Astrocyte (in vitro differentiated cells and primary cell): ENCODE data around the gene TNKS1BP1. TPM values are rescaled to one million over a fixed set of nuclear protein-coding genes. Genes with fewer than 3 reads are reported as not detected.
A peak's percentile ranks its signal among the peaks of the same experiment; 100 is the strongest.
"Not testable (repeated sequence)": the region's sequence is repeated elsewhere in the genome, so short reads cannot be mapped to it uniquely, and the experiment has no call there.

Experiments used
- DNase-seq: peaks from one replicate; pipeline ENCODE4 v3.0.0-alpha.2; 2010; ENCODE audit warnings: low read depth
- FAIRE-seq: peaks from 2 replicates; lab custom pipeline; 2011; peaks lifted over from hg19 to GRCh38; lab: Jason Lieb, UNC
- H2AFZ ChIP-seq: 2 replicates; pipeline ENCODE4 v1.6.0; 2012; ENCODE audit warnings: low read depth, low read length, inconsistent platforms
- H3K27ac ChIP-seq: 2 replicates; pipeline ENCODE4 v1.5.1; 2011; ENCODE audit warnings: low read depth, low read length, inconsistent platforms
- H3K27me3 ChIP-seq: 2 replicates; pipeline ENCODE4 v1.6.0; 2011; ENCODE audit warnings: low read length, inconsistent platforms; ENCODE audit not compliant: insufficient read depth
- H3K36me3 ChIP-seq: 2 replicates; pipeline ENCODE4 v1.5.1; 2011; ENCODE audit warnings: low read length, inconsistent platforms; ENCODE audit not compliant: insufficient read depth
- H3K4me1 ChIP-seq: 2 replicates; pipeline ENCODE4 v1.5.1; 2011; ENCODE audit warnings: low read length, inconsistent platforms; ENCODE audit not compliant: insufficient read depth
- H3K4me2 ChIP-seq: 2 replicates; pipeline ENCODE4 v1.6.0; 2012; ENCODE audit warnings: low read length, inconsistent platforms
- H3K4me3 ChIP-seq: 2 replicates; pipeline ENCODE4 v1.5.1; 2011; ENCODE audit warnings: low read depth, mild to moderate bottlenecking, low read length, inconsistent platforms; ENCODE audit not compliant: insufficient read depth
- H3K79me2 ChIP-seq: 2 replicates; pipeline ENCODE4 v1.6.0; 2012; ENCODE audit warnings: mild to moderate bottlenecking, low read length, inconsistent platforms; ENCODE audit not compliant: insufficient read depth
- H3K9ac ChIP-seq: 2 replicates; pipeline ENCODE4 v1.6.0; 2012; ENCODE audit warnings: mild to moderate bottlenecking, low read length, inconsistent platforms
- H3K9me3 ChIP-seq: 2 replicates; pipeline ENCODE4 v1.5.1; 2012; ENCODE audit warnings: low read depth, mild to moderate bottlenecking, low read length, inconsistent platforms; ENCODE audit not compliant: insufficient read depth
- H4K20me1 ChIP-seq: 2 replicates; pipeline ENCODE4 v1.6.0; 2012; ENCODE audit warnings: low read length, inconsistent platforms; ENCODE audit not compliant: insufficient read depth
- H3K27ac Mint-ChIP-seq: one replicate; pipeline ENCODE4 v1.8.0; 2021; ENCODE audit warnings: mild to moderate bottlenecking, mixed read lengths; ENCODE audit not compliant: unreplicated experiment
- H3K27me3 Mint-ChIP-seq: one replicate; pipeline ENCODE4 v1.8.0; 2021; ENCODE audit warnings: low read depth, mixed read lengths; ENCODE audit not compliant: unreplicated experiment
- H3K36me3 Mint-ChIP-seq: one replicate; pipeline ENCODE4 v1.8.0; 2021; ENCODE audit warnings: low read depth, mixed read lengths; ENCODE audit not compliant: unreplicated experiment
- H3K4me1 Mint-ChIP-seq: one replicate; pipeline ENCODE4 v1.8.0; 2021; ENCODE audit warnings: low read depth, mixed read lengths; ENCODE audit not compliant: unreplicated experiment
- H3K4me3 Mint-ChIP-seq: one replicate; pipeline ENCODE4 v1.8.0; 2021; ENCODE audit warnings: mild to moderate bottlenecking, moderate library complexity, mixed read lengths; ENCODE audit not compliant: unreplicated experiment
- H3K9me3 Mint-ChIP-seq: one replicate; pipeline ENCODE4 v1.8.0; 2021; ENCODE audit warnings: mild to moderate bottlenecking, mixed read lengths; ENCODE audit not compliant: unreplicated experiment
- EZH2 ChIP-seq: IDR thresholded peaks from 2 replicates; pipeline ENCODE4 v1.6.1; 2012; ENCODE audit warnings: mild to moderate bottlenecking, low read length, inconsistent platforms; ENCODE audit not compliant: insufficient read depth
- total RNA-seq: library from RNA; stranded (reverse); gene quantifications from 2 replicates; pipeline ENCODE4 v1.2.1, GENCODE V29; 2021
- TF ChIP-seq, protein P1 (sequence below): IDR thresholded peaks from 2 replicates; pipeline ENCODE4 v1.5.1; 2011; ENCODE audit warnings: low read depth, mild to moderate bottlenecking, inconsistent platforms, low read length, moderate library complexity; ENCODE audit not compliant: insufficient read depth

The TNKS1BP1 gene
- total RNA-seq, 1 donor from 2014 or later: 149 TPM

GRCh38 chr11:57363131-57364080 lies 38.7 kb upstream of the TNKS1BP1 start:
- Histone ChIP-seq H3K27ac (no peak overlapping the region), H3K9ac (no peak overlapping the region), H2AFZ (no peak overlapping the region), H3K9me3 (no peaks in the 10 kb centered on the region), H3K4me3 (no peak overlapping the region), H4K20me1 (no peaks in the 10 kb centered on the region), H3K27me3 (peaks cover 16% of the 10 kb centered on the region), H3K4me1 (no peaks in the 10 kb centered on the region), H3K4me2 (no peak overlapping the region), H3K79me2 (no peaks in the 10 kb centered on the region), H3K36me3 (no peaks in the 10 kb centered on the region)
- DNase-seq (no peak), FAIRE-seq (no peak)
- H3K27ac Mint-ChIP-seq: no peak overlapping the region
- no peak overlapping the region for H3K4me3 Mint-ChIP-seq
- H3K4me1 Mint-ChIP-seq: no peaks in the 10 kb centered on the region
- TF ChIP-seq EZH2: no peak
- TF ChIP-seq, protein P1, sequence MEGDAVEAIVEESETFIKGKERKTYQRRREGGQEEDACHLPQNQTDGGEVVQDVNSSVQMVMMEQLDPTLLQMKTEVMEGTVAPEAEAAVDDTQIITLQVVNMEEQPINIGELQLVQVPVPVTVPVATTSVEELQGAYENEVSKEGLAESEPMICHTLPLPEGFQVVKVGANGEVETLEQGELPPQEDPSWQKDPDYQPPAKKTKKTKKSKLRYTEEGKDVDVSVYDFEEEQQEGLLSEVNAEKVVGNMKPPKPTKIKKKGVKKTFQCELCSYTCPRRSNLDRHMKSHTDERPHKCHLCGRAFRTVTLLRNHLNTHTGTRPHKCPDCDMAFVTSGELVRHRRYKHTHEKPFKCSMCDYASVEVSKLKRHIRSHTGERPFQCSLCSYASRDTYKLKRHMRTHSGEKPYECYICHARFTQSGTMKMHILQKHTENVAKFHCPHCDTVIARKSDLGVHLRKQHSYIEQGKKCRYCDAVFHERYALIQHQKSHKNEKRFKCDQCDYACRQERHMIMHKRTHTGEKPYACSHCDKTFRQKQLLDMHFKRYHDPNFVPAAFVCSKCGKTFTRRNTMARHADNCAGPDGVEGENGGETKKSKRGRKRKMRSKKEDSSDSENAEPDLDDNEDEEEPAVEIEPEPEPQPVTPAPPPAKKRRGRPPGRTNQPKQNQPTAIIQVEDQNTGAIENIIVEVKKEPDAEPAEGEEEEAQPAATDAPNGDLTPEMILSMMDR: no peak
- H3K27me3 Mint-ChIP-seq: peaks cover 47% of the 10 kb centered on the region
- H3K9me3 Mint-ChIP-seq: peaks cover 13% of the 10 kb centered on the region
- peaks cover 3% of the 10 kb centered on the region for H3K36me3 Mint-ChIP-seq

- Histone ChIP-seq H4K20me1 (no peaks in the 10 kb centered on the region), H3K36me3 (no peaks in the 10 kb centered on the region), H3K27ac (no peak overlapping the region), H3K79me2 (no peaks in the 10 kb centered on the region), H3K27me3 (peaks cover 12% of the 10 kb centered on the region), H3K9me3 (no peaks in the 10 kb centered on the region), H3K4me1 (no peaks in the 10 kb centered on the region), H2AFZ (no peak overlapping the region), H3K9ac (no peak overlapping the region), H3K4me3 (no peak overlapping the region), H3K4me2 (no peak overlapping the region)
- H3K9me3 Mint-ChIP-seq: peaks cover 13% of the 10 kb centered on the region
- H3K27ac Mint-ChIP-seq: no peak overlapping the region
- no peak for DNase-seq
- no peak for FAIRE-seq
- peaks cover 3% of the 10 kb centered on the region for H3K36me3 Mint-ChIP-seq
- H3K4me3 Mint-ChIP-seq: no peak overlapping the region
- no peaks in the 10 kb centered on the region for H3K4me1 Mint-ChIP-seq
- peaks cover 48% of the 10 kb centered on the region for H3K27me3 Mint-ChIP-seq
- TF ChIP-seq EZH2: no peak
- TF ChIP-seq, protein P1: no peak
These were observed 37.2 kb upstream of the TNKS1BP1 start for GRCh38 chr11:57361926-57362325.

GRCh38 chr11:57361420-57361819 lies 36.7 kb upstream of the TNKS1BP1 start:
- not testable (repeated sequence) for H3K4me2 ChIP-seq, H2AFZ ChIP-seq, H3K4me3 ChIP-seq, H3K9ac ChIP-seq, H3K79me2 ChIP-seq, H3K36me3 ChIP-seq, FAIRE-seq, H3K9me3 ChIP-seq, H4K20me1 ChIP-seq, H3K36me3 Mint-ChIP-seq, H3K4me1 ChIP-seq, DNase-seq, H3K27ac ChIP-seq, H3K4me3 Mint-ChIP-seq, H3K4me1 Mint-ChIP-seq
- H3K27ac Mint-ChIP-seq: peak overlapping the region; percentile 37
- H3K27me3 Mint-ChIP-seq: peaks cover 49% of the 10 kb centered on the region
- peaks cover 12% of the 10 kb centered on the region for H3K27me3 ChIP-seq
- H3K9me3 Mint-ChIP-seq: peaks cover 13% of the 10 kb centered on the region
